Suprapubic skin (tissue), 4 donors: ENCODE measurements around the gene RNF13.

Experiments
- EP300 ChIP-seq: sonication (generic); formaldehyde crosslinking; IDR thresholded peaks from one replicate; pipeline ENCODE4 v1.6.1; 2017; ENCODE audit warnings: antibody characterized with exemption
- POLR2A ChIP-seq, 2 donors: fragments of 450-650 bp; IDR thresholded peaks; one replicate each; pipeline ENCODE4 v1.6.1; 2017; ENCODE audit warnings: antibody characterized with exemption in 2 of 2, mild to moderate bottlenecking in 2 of 2, moderate library complexity in 2 of 2
- POLR2AphosphoS5 ChIP-seq, 3 donors: sonication (generic); formaldehyde crosslinking; IDR thresholded peaks; one replicate each; pipeline ENCODE4 v1.6.1; 2017; ENCODE audit warnings: antibody characterized with exemption in 3 of 3
- TF ChIP-seq, protein P1 (sequence below), 2 donors: fragments of 200-600 bp in 1 of 2; fragments of 450-650 bp in 1 of 2; sonication (generic) in 1 of 2; IDR thresholded peaks; one replicate each; pipeline ENCODE4 v1.5.1; 2016 to 2019; ENCODE audit warnings: antibody characterized with exemption in 2 of 2, mild to moderate bottlenecking in 1 of 2, moderate library complexity in 1 of 2

DNA sequence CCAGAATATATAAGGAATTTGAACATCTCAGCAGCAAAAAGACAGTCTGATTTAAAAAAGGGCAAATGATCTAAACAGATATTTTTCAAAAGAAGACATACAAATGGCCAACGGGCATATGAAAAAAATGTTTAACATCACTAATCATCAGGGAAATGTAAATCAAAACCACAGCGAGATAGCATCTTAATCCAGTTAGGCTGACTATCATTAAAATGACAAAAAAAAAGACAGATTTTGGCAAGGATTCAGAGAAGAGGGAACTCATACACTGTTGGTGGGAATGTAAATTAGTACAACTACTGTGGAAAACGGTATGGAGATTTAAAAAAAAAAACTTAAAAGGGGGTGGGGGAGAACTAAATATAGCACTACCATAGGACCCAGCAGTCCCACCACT lies 47.9 kb downstream of the RNF13 start:
- TF ChIP-seq POLR2A (IDR thresholded peaks at IDR 0.05), result no peak
- TF ChIP-seq, protein P1, sequence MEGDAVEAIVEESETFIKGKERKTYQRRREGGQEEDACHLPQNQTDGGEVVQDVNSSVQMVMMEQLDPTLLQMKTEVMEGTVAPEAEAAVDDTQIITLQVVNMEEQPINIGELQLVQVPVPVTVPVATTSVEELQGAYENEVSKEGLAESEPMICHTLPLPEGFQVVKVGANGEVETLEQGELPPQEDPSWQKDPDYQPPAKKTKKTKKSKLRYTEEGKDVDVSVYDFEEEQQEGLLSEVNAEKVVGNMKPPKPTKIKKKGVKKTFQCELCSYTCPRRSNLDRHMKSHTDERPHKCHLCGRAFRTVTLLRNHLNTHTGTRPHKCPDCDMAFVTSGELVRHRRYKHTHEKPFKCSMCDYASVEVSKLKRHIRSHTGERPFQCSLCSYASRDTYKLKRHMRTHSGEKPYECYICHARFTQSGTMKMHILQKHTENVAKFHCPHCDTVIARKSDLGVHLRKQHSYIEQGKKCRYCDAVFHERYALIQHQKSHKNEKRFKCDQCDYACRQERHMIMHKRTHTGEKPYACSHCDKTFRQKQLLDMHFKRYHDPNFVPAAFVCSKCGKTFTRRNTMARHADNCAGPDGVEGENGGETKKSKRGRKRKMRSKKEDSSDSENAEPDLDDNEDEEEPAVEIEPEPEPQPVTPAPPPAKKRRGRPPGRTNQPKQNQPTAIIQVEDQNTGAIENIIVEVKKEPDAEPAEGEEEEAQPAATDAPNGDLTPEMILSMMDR (IDR thresholded peaks at IDR 0.05), result no peak
- TF ChIP-seq POLR2AphosphoS5 (IDR thresholded peaks at IDR 0.05), result no peak
- no peak for TF ChIP-seq EP300
